ENCODE results near the gene OR2Z1.

The OR2Z1 gene

GRCh38 chr19:8721334-8721733, at the start of gene OR2Z1:
OR2Z1 (plus strand) TSS chr19:8721634; CDS start chr19:8731029, 9,395 bp downstream.
- DNase-seq = no peak

DNA sequence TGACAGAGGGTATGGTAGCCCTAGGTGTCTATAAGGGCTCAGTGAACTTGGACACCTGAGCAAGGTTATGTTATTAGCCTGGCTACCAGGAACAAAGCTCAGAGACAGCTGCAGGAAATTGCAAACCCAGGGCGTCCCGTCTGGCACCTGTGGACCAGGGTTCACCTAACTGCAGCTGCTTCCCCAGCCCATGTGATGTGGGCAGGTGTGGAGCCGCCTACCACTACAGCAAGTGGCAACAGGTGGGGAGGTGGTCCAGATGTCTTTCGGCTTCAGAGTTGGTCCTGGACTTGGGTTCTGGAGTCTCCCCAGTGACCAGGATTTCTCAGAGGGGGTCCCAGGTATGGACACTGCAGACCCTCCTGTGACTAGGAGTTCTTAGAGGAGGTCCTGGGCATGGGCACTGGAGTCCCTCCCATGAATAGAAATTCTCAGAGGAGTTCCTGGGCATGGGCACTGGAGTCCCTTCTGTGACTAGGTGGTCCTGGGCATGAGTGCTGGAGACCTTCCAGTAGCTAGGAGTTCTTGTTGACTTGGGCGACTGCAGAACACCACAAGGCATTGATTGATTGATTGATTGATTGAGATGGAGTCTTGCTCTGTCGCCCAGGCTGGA, 48.0 kb upstream of the OR2Z1 start:
- no peak for DNase-seq

DNA sequence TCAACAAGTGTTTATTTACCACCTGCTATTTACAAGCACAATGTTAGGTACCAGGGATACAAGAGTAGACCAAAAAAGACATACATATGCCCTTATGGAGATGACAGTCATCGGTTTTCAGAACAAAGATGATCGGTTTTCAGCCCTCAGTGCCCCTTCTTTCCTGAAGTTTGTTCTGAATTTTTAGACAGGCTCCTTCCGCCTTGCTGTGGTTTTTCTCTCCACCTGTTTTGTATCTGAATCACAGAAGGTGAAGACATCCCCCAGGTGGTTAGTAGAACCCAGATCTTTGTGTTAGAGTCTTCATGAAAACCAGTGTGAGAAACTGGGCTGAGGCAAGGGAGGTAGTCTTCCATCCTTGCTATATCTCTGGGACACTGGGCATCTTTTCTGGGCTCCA, 46.4 kb upstream of the OR2Z1 start:
- no peak for DNase-seq

DNA sequence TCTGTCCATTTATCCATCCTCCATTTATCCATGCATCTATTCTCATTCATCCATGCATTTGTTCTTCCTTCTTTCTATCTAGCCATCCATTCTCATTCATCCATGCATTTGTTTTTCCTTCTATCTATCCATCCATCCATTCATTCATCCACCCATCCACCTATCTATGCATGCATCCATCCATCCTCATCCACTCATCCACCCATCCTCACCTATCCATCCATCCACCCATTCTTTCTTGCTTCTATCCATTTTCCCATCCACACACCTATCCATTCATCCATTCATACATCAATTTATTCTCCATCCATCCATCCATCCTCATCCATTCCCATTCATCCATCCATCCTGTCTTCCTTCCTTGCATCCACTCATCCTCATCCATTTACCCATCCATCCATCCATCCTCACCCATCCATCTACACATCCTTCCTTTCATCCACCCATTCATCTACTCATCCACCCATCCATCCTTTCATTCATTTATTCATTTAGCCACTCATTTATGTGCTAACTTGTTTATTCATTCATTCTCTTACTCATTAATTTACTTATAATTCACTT, 43.1 kb upstream of the OR2Z1 start:
- no peak for DNase-seq

- no peak for DNase-seq
Observed at GRCh38 chr19:8680676-8681344, 40.6 kb upstream of the OR2Z1 start.

GRCh38 chr19:8681345-8682029, 39.9 kb upstream of the OR2Z1 start:
- no peak for DNase-seq

DNA sequence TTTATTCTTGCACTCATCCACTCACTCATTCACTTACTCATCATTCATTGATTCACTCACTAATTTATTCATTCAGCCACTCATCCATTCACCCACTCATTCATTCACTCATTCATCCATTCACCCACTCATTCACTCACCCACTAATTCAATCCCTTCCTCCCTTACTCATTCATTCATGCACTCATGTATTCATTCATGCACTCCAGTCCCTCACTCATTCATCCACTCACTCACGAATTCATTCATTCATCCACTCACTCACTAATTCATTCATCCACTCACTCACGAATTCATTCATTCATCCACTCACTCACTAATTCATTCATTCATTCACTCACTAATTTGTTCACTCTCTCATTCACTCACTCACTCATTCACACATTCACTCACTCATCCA, 39.0 kb upstream of the OR2Z1 start:
- DNase-seq = no peak

GRCh38 chr19:8682931-8683330, 38.5 kb upstream of the OR2Z1 start:
- no peak for DNase-seq

DNA sequence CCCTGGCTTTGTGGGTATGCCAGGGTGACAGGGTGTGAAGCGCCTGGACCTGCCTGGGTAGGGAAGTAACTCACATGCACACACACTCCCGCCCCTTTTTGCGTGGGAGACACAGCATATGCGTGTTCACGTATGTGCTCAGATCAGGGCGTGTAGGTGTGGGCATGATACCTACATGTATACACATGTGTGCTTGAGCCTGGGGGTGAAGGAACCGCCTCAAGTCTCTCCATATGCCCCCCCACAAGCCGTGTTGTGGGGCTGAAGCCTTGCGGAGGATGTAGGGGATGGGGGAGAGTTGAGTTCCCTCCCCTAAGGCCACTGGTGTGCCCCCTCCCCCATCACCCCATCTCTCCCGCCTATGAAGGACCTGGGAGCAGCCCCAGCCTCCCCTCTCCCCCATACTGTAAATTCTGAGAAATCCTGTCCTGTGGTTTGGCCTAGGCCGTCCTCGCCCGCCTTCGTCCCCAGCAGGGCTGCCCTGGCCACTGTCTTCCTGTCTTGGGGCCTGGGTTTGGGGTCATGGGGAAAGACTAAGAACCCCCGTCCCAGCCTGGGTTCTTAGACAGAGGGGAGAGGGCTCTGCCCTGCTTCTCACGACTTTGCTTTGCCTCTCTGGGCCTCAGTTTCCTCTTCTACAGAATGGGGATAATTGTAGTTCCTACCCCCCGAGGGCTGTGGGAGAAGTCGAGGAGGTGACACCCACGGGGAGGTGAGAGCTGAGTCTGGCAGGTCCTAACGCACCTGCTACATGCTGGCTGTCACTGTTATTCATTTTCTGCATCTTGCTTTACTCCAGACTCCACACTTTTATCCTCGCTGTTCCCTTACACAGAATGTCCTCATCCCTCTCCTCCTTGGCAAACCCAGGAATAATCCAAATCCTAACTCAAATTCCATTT, 37.2 kb upstream of the OR2Z1 start:
- no peak for DNase-seq

DNA sequence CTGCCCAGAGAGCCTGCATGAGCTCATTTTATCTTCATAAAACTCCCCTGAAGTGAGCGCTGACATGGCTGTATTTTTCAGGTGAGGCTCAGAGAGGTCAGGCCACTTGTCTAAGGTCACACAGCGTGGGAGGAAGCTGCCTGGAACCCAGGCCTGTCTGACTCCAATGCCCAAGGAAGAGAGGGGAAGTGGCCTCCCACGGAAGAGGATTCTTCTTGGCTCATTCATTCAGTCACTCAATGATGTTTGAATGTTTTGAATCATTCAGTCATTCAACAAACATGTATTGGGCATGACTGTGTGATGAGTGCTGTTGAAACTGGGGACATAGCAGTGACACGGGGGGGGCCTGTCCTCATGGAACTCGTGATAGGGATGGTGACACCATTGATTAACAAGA, 34.9 kb upstream of the OR2Z1 start:
- no peak for DNase-seq

DNA sequence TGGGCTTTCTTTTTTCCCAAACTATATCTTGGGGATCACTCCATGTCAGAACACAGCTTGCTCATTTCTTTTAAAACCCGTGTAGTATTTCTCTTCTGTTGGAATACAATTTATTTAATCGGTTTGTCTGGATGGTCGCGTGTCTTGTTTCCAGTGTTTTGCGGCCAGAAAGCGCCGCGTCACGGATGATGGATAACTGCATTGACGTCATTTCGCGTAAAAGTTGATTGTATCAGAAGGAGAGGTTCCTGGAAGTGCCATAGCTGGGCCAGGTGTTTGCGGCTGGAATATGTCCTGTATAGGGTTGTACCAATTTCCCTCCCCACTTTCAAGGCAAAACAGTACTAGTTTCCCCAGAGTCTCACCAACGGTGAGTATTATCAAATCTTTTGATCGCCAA, 32.5 kb upstream of the OR2Z1 start:
- DNase-seq = no peak

- no peak for DNase-seq
Observed at GRCh38 chr19:8690753-8691539, 30.5 kb upstream of the OR2Z1 start.

DNA sequence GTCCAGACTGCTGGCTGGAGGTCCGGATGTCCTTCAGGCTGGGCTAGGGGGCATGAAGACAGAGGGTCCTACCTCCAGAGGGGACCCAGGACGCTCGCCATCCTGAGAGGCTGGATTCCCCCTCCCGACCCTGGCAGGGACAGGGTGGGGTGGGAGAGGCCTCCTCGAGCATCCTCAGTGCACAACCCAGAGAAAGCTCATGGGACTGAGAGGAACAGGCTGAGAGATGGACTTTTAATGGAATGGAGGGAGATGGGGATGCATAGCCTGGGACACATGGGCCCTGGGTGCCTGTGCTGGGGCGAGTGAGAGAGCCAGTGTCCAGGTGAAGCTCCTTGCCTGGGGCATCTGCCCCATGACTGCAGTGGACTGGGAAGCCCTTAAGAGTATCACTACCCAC, 25.9 kb upstream of the OR2Z1 start:
- DNase-seq = no peak

DNA sequence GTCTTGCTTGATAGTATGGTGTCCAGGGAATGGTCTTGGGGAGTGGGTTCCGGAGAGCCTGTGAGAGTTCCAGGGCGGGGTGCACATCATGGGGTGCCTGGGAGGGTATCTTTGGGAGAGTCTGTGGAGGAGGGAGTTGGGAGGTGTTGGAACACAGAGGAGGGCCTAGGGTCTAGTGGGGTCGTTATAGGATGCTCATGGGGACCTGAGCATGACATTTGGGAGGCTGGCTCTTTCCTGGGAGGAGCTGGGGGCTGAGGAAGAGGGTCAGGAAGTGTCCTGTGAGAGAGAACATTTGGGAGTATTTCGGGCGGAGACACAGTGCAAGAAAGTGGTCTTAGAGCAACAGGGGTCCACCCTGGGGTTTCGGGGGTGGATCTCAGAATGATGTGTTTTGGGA, 25.5 kb upstream of the OR2Z1 start:
- no peak for DNase-seq

- no peak for DNase-seq
Observed at GRCh38 chr19:8696993-8697392, 24.4 kb upstream of the OR2Z1 start.

DNA sequence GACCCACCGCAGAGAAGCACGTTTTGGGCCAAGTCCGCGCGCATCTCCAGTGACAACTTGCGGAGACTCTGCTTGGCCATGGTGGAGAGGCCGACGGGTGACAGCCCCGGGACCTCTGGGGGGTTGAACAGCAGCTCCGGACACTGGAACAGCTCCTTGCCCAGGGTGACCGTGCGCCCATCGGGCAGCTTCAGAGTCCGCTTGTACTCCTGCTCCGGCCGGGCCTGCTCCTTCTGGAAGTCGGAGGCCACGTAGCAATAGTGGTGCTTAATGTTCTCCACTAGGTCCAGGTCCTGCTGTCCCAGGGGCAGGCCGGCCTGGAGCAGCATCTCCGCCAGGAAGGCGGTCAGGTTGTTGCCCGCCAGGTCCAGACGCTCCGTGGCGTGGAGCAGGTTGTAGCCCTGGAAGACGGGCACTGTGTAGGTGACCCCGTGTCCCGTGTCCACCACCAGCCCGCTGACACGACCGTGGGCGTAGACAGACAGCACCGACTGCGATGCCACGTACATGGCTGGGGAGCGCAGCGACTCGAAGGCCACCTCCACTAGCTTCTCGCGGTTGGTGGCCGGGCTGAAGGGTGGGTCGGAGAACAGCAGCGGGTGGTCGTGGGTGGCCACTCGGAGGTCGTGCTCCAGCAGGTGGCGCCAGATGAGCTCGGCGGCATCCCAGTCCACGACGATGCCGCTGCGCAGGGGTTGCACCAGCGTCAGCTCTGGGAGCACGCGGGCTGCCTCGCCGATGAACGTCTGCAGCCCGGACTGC, 23.6 kb upstream of the OR2Z1 start:
- no peak for DNase-seq

- DNase-seq = no peak
Observed at GRCh38 chr19:8698433-8699063, 22.9 kb upstream of the OR2Z1 start, which contains the start of gene ACTL9. ACTL9 (minus strand) TSS chr19:8698795; CDS start chr19:8698701, 94 bp downstream.

GRCh38 chr19:8699908-8700307, 21.5 kb upstream of the OR2Z1 start:
- no peak for DNase-seq

- DNase-seq = no peak
Observed at GRCh38 chr19:8700956-8701355, 20.5 kb upstream of the OR2Z1 start.

DNA sequence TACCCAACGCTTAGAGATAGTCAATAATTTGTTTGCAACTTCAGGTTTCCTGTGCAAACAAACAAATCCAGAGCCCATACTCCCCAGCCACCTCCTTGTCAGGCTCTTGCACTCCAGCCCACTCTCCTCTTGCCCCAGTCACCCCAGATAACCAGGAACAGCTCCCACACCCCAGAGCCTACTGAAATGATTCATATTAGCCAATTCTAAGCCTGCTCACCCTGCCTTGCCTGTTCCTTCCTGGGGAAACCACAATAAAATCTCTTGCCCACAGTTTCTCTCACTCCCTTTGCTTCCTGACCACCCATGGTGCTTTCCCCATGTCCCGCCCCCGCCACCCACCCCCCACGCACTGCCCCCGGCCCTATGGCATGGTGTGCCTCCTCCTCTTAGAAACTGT, 19.1 kb upstream of the OR2Z1 start:
- no peak for DNase-seq

- no peak for DNase-seq
Observed at GRCh38 chr19:8703223-8703622, 18.2 kb upstream of the OR2Z1 start.

Data from NCI-H1436 (cell line).